SJCRH30 (cell line): Measurements from ENCODE around the gene FOXA3. TPM values are rescaled to one million over a fixed set of nuclear protein-coding genes. Genes with fewer than 3 reads are reported as not detected.

Experiments
- DNase-seq, 2 experiments: peaks; one replicate each; pipeline ENCODE4 v3.0.0-alpha.2; 2015 to 2020
- H3K27ac ChIP-seq: fragments of 250-450 bp; sonication (Bioruptor Pico); 2 replicates; pipeline ENCODE4 v1.5.1; 2020; ENCODE audit warnings: mild to moderate bottlenecking, moderate library complexity
- H3K27me3 ChIP-seq: fragments of 250-450 bp; sonication (Bioruptor Pico); 2 replicates; pipeline ENCODE4 v1.5.1; 2020; ENCODE audit warnings: mild to moderate bottlenecking, moderate library complexity
- H3K36me3 ChIP-seq: fragments of 250-450 bp; sonication (Bioruptor Pico); 2 replicates; pipeline ENCODE4 v1.5.1; 2020; ENCODE audit warnings: mild to moderate bottlenecking, moderate library complexity
- H3K4me1 ChIP-seq: fragments of 250-450 bp; sonication (Bioruptor Pico); 2 replicates; pipeline ENCODE4 v1.5.1; 2020; ENCODE audit warnings: mild to moderate bottlenecking, moderate library complexity
- H3K4me3 ChIP-seq: fragments of 250-450 bp; sonication (Bioruptor Pico); 2 replicates; pipeline ENCODE4 v1.5.1; 2020; ENCODE audit warnings: mild to moderate bottlenecking, moderate library complexity
- H3K9me3 ChIP-seq: fragments of 250-450 bp; sonication (Bioruptor Pico); replicated peaks from 2 replicates; pipeline ENCODE4 v1.5.1; 2020; ENCODE audit warnings: mild to moderate bottlenecking, moderate library complexity
- total RNA-seq: library from RNA; depleted of rRNA; stranded (reverse); fragments of >200 nt; shearing (Covaris generic); gene quantifications from 2 replicates; pipeline ENCODE4 v1.2.3, GENCODE V29; 2014

The FOXA3 gene
- total RNA-seq, 1 experiment from 2014 or later: 0.45 TPM

DNA sequence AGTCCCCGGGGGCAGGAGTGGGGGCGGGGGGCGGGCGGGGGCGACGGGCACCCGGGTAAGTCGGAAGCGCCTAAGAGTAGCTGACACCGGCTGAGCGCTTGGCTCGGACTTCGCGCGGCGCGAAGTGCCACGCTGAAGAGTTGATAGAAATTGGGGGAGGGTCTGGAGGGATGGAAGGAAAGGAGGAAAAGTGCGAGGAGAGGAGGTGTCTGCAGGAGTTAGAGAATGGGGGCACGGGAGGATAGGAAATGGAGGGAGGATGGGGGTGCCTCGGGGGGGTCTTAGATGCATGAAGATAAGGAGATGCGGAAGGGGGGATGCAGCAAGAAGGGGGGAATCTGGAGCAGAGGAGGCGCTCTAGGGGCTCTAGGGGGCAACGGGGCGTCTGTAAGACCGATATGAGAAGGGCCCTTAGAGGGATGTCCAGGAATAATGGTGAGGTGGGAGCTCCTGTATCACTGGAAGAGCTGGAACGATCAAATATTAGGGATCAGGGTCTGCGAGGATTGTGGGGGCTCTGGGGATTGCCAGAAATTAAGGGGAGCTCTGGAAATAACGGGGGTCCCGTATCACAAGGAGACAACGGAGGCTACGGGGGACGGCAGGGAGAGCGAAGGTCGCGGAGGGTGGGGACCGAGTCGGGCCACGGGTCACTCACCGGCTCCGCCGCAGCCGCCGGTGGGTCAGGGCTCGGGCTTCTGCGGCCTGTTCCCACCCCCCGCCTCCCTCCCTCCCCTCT, 38.0 kb downstream of the FOXA3 start, which contains the start of gene MYPOP:
Gene MYPOP (minus strand): TSS at position 702 of the 739 bp plus-strand sequence. CDS start 840 bp downstream, outside the sequence.
- peaks cover 5% of the 10 kb centered on the region; the same call in 1 of the 2 replicates for H3K36me3 ChIP-seq
- no peaks in the 10 kb centered on the region for H3K9me3 ChIP-seq
- no peaks in the 10 kb centered on the region for H3K27me3 ChIP-seq
- H3K27ac ChIP-seq: no peak within 1 kb of the TSS
- H3K4me3 ChIP-seq: peak within 1 kb of the TSS; percentile 62
- peak in 1 of 2 experiments; percentile 30 for DNase-seq
- peaks cover 3% of the 10 kb centered on the region; the same call in 1 of the 2 replicates for H3K4me1 ChIP-seq

- H3K4me1 ChIP-seq: peaks cover 3% of the 10 kb centered on the region; the same call in 1 of the 2 replicates
- no peaks in the 10 kb centered on the region for H3K27me3 ChIP-seq
- H3K27ac ChIP-seq: no peak overlapping the region
- no peaks in the 10 kb centered on the region for H3K9me3 ChIP-seq
- H3K4me3 ChIP-seq: peak overlapping the region; percentile 62
- peak; percentile 97 to 99 for DNase-seq
- peaks cover 2% of the 10 kb centered on the region; the same call in 1 of the 2 replicates for H3K36me3 ChIP-seq
Observed at GRCh38 chr19:45902651-45903625, 38.8 kb downstream of the FOXA3 start.

GRCh38 chr19:45905011-45905410, 40.9 kb downstream of the FOXA3 start:
- no peaks in the 10 kb centered on the region for H3K9me3 ChIP-seq
- no peaks in the 10 kb centered on the region for H3K27me3 ChIP-seq
- H3K27ac ChIP-seq: no peak overlapping the region
- peaks cover 3% of the 10 kb centered on the region; the same call in 1 of the 2 replicates for H3K4me1 ChIP-seq
- H3K36me3 ChIP-seq: no peaks in the 10 kb centered on the region
- no peak overlapping the region for H3K4me3 ChIP-seq
- no peak for DNase-seq

DNA sequence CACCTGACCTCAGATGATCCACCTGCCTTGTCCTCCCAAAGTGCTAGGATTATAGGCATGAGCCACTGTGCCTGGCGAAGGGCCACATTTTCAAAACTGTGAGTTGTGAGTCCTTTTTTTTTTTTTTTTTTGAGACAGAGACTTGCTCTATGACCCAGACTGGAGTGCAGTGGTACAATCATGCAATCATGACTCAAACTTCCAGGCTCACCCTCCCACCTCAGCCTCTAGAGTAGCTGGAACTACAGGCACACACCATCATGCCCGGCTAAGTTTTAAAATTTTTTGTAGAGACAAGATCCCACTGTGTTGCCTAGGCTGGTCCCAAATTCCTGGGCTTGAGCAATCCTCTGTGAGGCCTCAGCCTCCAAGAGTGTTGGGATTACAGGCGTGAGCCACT, 42.1 kb downstream of the FOXA3 start:
- Histone ChIP-seq H3K4me3 (no peak overlapping the region), H3K27ac (no peak overlapping the region), H3K27me3 (no peaks in the 10 kb centered on the region), H3K4me1 (peaks cover 3% of the 10 kb centered on the region; the same call in 1 of the 2 replicates), H3K9me3 (no peaks in the 10 kb centered on the region), H3K36me3 (no peaks in the 10 kb centered on the region)
- DNase-seq: no peak

DNA sequence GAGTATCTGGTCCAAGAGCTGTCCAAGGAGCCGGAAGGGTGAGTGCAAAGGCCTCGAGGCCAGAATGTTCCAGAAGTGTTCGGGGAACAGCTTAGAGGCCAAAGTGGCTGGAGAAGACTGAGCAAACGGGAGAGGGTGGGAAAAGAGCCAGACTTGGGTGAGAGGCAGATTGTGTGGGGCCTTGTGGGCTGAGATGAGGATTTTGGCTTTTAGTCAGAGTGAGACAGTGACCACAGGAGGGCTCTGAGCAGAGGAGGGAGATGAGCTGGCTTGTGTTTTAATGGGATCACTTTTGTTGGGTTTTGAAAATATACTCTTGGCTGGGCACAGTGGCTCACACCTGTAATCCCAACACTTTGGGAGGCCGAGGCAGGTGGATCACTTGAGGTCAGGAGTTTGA, 44.8 kb downstream of the FOXA3 start:
- DNase-seq: no peak
- H3K27ac ChIP-seq: no peak overlapping the region
- H3K9me3 ChIP-seq: no peaks in the 10 kb centered on the region
- H3K36me3 ChIP-seq: no peaks in the 10 kb centered on the region
- 0 out of 2 replicates have a peak, but pooled peaks cover 4% of the 10 kb centered on the region for H3K27me3 ChIP-seq
- H3K4me3 ChIP-seq: no peak overlapping the region
- no peaks in the 10 kb centered on the region for H3K4me1 ChIP-seq

GRCh38 chr19:45911291-45911690, 47.2 kb downstream of the FOXA3 start:
- Histone ChIP-seq H3K36me3 (no peaks in the 10 kb centered on the region), H3K27me3 (0 out of 2 replicates have a peak, but pooled peaks cover 4% of the 10 kb centered on the region), H3K4me1 (no peaks in the 10 kb centered on the region), H3K9me3 (no peaks in the 10 kb centered on the region), H3K27ac (no peak overlapping the region), H3K4me3 (no peak overlapping the region)
- no peak for DNase-seq

DNA sequence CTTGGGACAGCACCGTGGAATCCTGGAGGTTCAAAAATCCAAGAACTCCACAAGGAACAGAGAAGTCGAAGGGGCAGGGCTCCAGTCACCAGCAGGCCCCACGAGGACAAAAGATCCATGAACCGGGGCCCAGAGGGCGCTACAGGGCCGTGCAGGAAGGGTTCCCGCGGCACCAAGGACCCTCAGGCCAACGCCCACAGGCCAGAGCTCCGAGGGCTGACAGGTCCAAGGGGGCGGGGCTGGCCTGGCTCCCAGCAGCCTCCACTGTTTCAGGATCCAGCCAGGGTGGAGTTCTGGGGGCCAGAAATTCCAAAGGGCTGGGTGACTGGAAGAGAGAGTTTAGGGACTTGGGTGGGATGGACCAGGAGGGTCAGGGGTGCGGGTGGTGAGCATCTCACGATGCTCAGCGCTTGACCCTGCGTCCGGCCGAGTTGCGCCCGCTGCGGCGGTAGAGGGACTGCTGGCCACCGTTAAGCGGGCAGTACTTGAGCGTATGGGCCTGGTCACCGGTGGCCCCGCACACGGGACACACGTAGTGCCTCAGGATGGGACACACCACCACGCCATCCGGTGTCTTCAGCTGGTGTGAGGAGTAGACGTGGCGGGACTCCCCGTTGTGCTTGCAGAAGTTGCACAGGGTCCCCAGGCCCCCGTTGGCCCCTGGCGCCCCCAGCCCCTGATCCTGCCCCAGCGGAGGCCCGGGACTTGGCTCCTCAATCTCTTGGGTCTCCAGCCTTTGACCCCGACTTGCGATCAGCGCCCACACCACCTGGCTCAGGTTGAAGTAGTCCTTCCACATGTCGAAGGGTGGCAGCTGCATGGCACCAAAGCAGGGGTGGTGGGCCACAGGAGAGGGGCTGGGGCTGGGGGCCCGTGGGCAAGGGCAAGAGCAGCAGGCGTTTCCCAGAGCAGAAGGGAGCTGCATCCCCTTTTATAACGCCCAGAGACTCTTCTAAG, 50.0 kb downstream of the FOXA3 start, which contains the start of gene NANOS2:
Gene NANOS2 (minus strand): TSS at position 905 of the 957 bp plus-strand sequence. CDS start 85 bp downstream, at position 820.
- H3K4me3 ChIP-seq: no peak within 1 kb of the TSS
- peak in 1 of 2 experiments; percentile 19 for DNase-seq
- no peaks in the 10 kb centered on the region for H3K36me3 ChIP-seq
- no peak within 1 kb of the TSS for H3K27ac ChIP-seq
- 0 out of 2 replicates have a peak, but pooled peaks cover 4% of the 10 kb centered on the region for H3K27me3 ChIP-seq
- no peaks in the 10 kb centered on the region for H3K9me3 ChIP-seq
- no peaks in the 10 kb centered on the region for H3K4me1 ChIP-seq

DNA sequence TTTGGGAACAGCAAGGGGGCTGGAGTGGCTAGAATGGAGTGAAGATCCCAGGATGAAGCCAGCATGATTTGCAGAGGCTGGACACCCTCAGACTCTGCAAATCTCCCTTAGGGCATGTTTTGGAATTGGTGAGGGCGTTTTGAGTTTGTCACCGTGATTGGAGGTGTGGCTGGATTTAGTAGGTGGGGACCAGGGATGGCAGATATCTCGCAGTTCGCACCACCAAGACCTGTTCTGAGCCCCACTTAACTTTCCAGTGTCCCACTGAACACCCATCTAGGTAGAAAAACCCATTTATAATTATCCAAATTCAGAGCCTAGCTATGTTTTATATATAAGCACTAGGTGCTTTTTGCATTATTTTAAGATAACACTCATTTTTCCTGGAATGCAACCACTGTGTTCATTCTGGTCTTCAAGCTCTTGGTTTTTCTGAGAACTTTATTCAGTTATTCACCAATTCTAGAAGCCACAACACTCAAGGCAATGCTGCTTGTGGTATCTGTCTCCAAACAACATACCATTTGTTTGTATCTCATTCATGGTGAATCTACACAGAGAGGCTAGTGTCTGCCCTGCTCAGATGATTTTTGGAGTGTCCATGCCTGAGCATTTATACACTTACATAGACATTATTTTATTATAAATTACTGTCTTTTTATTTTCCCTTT, 53.4 kb downstream of the FOXA3 start:
- no peak overlapping the region for H3K4me3 ChIP-seq
- DNase-seq: no peak
- no peak overlapping the region for H3K27ac ChIP-seq
- no peaks in the 10 kb centered on the region for H3K9me3 ChIP-seq
- H3K4me1 ChIP-seq: peaks cover 7% of the 10 kb centered on the region
- no peaks in the 10 kb centered on the region for H3K27me3 ChIP-seq
- no peaks in the 10 kb centered on the region for H3K36me3 ChIP-seq

- DNase-seq: no peak
- H3K27me3 ChIP-seq: no peaks in the 10 kb centered on the region
- H3K9me3 ChIP-seq: no peaks in the 10 kb centered on the region
- H3K4me3 ChIP-seq: no peak overlapping the region
- H3K4me1 ChIP-seq: peaks cover 7% of the 10 kb centered on the region
- H3K27ac ChIP-seq: no peak overlapping the region
- H3K36me3 ChIP-seq: no peaks in the 10 kb centered on the region
Observed at GRCh38 chr19:45918721-45919120, 54.6 kb downstream of the FOXA3 start.

GRCh38 chr19:45919678-45920077, 55.6 kb downstream of the FOXA3 start:
- peak; percentile 60 to 79 for DNase-seq
- Histone ChIP-seq H3K27ac (no peak overlapping the region), H3K4me3 (peak overlapping the region; percentile 24), H3K36me3 (no peaks in the 10 kb centered on the region), H3K4me1 (peaks cover 7% of the 10 kb centered on the region), H3K27me3 (no peaks in the 10 kb centered on the region), H3K9me3 (no peaks in the 10 kb centered on the region)

- H3K9me3 ChIP-seq: no peaks in the 10 kb centered on the region
- no peaks in the 10 kb centered on the region for H3K36me3 ChIP-seq
- no peak for DNase-seq
- peak overlapping the region; percentile 24 for H3K4me3 ChIP-seq
- no peaks in the 10 kb centered on the region for H3K27me3 ChIP-seq
- H3K4me1 ChIP-seq: peaks cover 7% of the 10 kb centered on the region
- H3K27ac ChIP-seq: peak overlapping the region; percentile 12; the same call in 1 of the 2 replicates
Observed at GRCh38 chr19:45920458-45920857, 56.3 kb downstream of the FOXA3 start.

DNA sequence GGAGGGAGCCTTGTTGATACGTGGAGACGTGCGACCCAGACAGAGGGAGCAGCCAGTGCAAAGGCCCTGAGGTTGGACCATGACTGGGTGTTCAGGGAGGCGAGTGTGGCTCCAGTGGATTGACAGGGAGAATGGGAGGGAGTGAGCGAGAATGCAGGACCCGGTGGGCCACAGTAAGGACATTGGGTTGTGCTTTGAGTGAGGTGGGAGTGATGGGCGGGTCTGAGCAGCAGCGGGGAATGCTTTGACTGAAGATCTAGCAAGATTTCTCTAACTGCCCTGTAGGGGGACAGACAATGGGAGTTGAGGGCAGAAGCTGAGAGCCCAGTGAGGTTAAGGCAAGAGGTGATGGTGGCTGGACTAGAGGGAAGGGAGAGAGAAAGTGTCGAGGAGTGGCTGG, 58.2 kb downstream of the FOXA3 start:
- Histone ChIP-seq H3K4me3 (no peak overlapping the region), H3K36me3 (no peaks in the 10 kb centered on the region), H3K27me3 (no peaks in the 10 kb centered on the region), H3K4me1 (peaks cover 7% of the 10 kb centered on the region), H3K27ac (no peak overlapping the region), H3K9me3 (no peaks in the 10 kb centered on the region)
- peak in 1 of 2 experiments; percentile 33 for DNase-seq
